ENCODE measurements around the gene POLR3E. TPM values are rescaled to one million over a fixed set of nuclear protein-coding genes. Genes with fewer than 3 reads are reported as not detected.

Gene POLR3E
- total and polyA plus RNA-seq, 8 donors = 29.2 to 61.2 (median 52.0) TPM

DNA sequence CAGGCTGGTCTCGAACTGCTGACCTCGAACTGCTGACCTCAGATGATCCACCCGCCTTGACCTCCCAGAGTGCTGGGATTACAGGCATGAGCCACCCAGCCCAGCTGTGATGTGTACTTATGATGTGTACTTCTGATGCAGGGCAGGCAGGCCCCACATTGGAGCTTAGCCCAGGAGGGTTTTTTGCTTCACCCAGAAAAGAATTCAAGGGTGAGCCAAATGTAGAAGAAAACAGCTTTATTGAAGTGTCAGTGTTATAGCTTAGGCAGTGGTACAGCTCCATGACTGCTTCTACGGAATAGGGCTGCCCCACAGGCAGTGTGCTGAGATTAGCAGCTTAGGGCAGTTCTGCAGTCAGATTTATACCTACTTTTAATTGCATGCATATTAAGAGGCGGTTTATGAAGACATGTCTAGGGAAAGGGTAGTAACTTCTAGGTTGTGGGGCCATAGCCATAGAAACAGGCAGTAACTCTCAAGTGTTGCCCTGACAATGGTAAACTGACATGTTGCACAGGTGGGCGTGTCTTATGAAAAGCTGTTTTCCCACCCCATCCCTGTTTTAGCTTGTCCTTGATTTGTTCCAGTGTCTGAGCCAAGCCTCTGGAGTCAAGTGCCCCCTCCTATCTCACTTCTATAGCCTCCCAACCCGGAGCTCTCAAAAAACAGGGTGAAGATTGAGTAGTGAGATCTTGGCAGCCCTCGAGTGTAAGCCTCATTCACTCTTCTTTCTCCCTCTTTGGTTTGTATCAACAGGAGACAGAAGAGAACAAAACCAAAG, 24.1 kb upstream of the POLR3E start:
- TF ChIP-seq CTCF (IDR thresholded peaks at IDR 0.05) = no peak
- Histone ChIP-seq H3K4me1 (no peaks in the 10 kb centered on the region), H3K9me3 (no peaks in the 10 kb centered on the region), H3K27me3 (no peaks in the 10 kb centered on the region), H3K36me3 (peaks cover 4 to 100% of the 10 kb centered on the region in 2 donors), H3K4me3 (no peak overlapping the region), H3K27ac (no peak overlapping the region)
- intact Hi-C loops (cut with DNase I) = no loop called here
- ATAC-seq (no peak), DNase-seq (peak in 1 of 4 donors; percentile 20)

DNA sequence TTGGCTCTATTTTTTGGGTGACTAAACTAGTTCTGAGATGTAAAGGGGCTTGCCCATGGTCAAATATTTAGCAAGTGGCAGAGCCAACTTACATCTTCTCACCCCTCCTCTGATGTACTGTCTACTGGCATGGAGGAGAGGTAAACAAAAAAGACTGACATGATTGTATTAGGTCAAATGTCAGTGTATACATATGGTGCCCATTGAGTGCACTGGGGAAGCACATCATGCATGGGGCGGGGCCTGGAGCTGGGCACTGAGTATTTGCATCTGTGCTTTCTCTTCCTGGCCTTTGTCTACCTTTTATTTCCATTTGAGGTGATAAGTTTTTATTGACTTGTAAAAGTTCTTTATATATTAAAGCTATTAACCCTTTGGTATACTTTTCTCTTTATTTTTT, 22.3 kb upstream of the POLR3E start:
- ATAC-seq (no peak), DNase-seq (no peak)
- no peaks in the 10 kb centered on the region for H3K9me3 ChIP-seq
- H3K36me3 ChIP-seq = peaks cover 4 to 97% of the 10 kb centered on the region in 2 donors
- intact Hi-C loops (cut with DNase I) = no loop called here
- no peak overlapping the region for H3K27ac ChIP-seq
- H3K4me1 ChIP-seq = no peaks in the 10 kb centered on the region
- H3K27me3 ChIP-seq = no peaks in the 10 kb centered on the region
- no peak overlapping the region for H3K4me3 ChIP-seq
- no peak for TF ChIP-seq CTCF (IDR thresholded peaks at IDR 0.05)

DNA sequence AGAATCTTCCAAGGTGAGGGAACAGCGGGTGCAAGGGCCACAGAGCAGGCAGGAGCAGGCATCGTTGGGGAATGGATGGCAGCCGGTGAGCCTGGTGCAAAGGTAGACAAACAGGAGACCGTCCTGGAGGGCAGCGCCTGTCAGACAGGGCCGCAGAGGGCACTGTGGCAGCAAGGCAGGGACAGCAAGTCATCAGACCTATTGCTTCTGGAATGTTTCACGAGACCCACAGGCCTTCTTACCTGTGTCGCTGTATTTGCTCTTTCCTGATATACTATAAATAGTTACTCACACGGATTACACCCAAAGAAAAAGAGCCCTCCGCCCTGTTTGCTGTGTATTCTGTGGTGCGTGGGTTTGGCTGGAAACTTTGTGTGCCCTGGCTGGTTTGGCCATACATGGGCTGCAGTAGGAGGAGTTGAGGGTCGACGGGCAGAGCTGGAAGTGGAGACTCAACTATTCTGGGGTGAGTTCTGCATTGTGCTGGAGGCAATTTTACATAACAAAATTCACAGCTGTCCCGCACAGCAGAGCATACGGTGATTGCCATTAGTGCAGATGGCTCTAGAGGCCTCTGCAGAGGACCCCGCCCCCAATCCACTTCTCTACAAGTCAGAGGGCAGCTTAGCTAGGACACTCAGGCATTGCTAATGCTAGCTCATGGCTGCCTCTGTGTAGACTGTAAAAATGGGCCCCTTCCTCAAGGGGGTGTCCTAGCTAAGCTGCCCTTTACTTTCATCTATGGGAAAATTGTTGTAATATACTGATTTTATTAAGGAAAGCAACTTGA, 18.6 kb upstream of the POLR3E start:
- H3K4me1 ChIP-seq = no peaks in the 10 kb centered on the region
- intact Hi-C loops (cut with DNase I) = no loop called here
- no peak overlapping the region for H3K4me3 ChIP-seq
- H3K36me3 ChIP-seq = peaks cover 4 to 95% of the 10 kb centered on the region in 2 donors
- no peak for TF ChIP-seq CTCF (IDR thresholded peaks at IDR 0.05)
- DNase-seq (no peak), ATAC-seq (no peak)
- H3K27me3 ChIP-seq = no peaks in the 10 kb centered on the region
- H3K27ac ChIP-seq = no peak overlapping the region
- H3K9me3 ChIP-seq = no peaks in the 10 kb centered on the region

DNA sequence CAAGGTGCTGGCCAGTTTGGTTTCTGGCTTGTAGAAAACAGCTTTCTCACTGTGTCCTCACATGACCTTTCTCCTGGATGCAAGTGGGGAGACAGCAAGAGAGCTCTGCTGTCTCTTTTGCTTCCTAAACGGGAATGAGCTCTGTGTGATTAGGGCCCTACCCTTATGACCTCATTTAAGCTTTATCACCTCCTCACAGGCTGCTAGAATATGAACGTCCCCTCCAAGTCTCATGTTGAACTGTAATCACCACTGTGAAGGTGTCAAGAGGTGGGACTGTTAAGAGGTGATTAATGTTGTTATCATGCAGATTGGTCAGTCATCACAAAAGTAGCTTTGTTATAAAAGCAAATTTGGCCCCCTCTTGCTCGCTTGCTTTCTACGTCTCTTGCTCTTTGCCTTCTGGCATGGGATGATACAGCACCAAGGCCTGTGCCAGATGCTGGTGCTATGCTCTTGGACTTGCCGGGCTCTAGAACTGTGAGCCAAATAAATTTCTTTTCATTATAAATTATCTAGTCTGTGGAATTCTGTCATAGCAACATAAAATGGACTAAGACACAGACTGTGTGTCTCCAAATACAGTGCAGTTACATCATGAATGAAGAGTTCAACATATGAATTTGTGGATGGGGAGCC, 14.8 kb upstream of the POLR3E start:
- Histone ChIP-seq H3K27me3 (no peaks in the 10 kb centered on the region), H3K36me3 (peaks cover 0 to 89% of the 10 kb centered on the region in 2 donors), H3K4me3 (no peak overlapping the region), H3K27ac (no peak overlapping the region), H3K9me3 (no peaks in the 10 kb centered on the region), H3K4me1 (no peaks in the 10 kb centered on the region)
- no peak for DNase-seq
- ATAC-seq = no peak
- intact Hi-C loops (cut with DNase I) = no loop called here
- TF ChIP-seq CTCF (IDR thresholded peaks at IDR 0.05) = no peak

- H3K36me3 ChIP-seq = peaks cover 0 to 69% of the 10 kb centered on the region in 2 donors
These were observed 12.6 kb upstream of the POLR3E start for GRCh38 chr16:22284637-22285036.

More at GRCh38 chr16:22284637-22285036, 12.6 kb upstream of the POLR3E start:
- Histone ChIP-seq H3K4me1 (no peaks in the 10 kb centered on the region), H3K27me3 (no peaks in the 10 kb centered on the region), H3K27ac (no peak overlapping the region), H3K9me3 (no peaks in the 10 kb centered on the region), H3K4me3 (no peak overlapping the region)
- DNase-seq (peak in 2 of 4 donors; percentile 12 to 18), ATAC-seq (peak; percentile 44)
- intact Hi-C loops (cut with DNase I) = no loop called here
- TF ChIP-seq CTCF (IDR thresholded peaks at IDR 0.05) = no peak
